ENCODE results near the gene TDO2. TPM values are rescaled to one million over a fixed set of nuclear protein-coding genes. Genes with fewer than 3 reads are reported as not detected.

TDO2 gene
- total RNA-seq, 4 donors from 2014 or later: 3.7 TPM; not detected in 3

GRCh38 chr4:155906554-155907247 lies 3.2 kb downstream of the TDO2 start:
- no peak for TF ChIP-seq POLR2A (IDR thresholded peaks at IDR 0.05)
- no peak for TF ChIP-seq CTCF (IDR thresholded peaks at IDR 0.05)
- intact Hi-C loops (cut with DNase I; ENCODE audit: low total_unique reads): no loop called here
- peak in 1 of 2 donors; percentile 14 for DNase-seq

DNA sequence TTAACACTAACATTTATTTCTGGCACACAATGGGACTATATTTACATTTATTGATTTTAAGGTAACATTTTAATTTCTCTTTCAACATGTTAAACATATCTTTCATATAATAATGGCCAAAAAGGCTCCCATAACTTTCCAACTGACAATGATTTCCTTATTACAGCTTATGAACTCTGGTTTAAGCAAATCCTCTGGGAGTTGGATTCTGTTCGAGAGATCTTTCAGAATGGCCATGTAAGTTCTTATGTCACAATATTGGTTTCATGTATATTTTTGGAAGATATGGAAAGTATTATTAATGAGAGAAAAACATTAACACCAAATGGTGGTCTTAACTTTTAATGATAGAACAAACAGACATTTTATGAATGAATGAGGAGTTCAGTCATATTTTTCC lies 4.1 kb downstream of the TDO2 start:
- intact Hi-C loops (cut with DNase I; ENCODE audit: low total_unique reads): no loop called here
- H3K27me3 ChIP-seq: no peaks in the 10 kb centered on the region
- no peaks in the 10 kb centered on the region for H3K36me3 ChIP-seq
- no peak overlapping the region for H3K27ac ChIP-seq
- no peaks in the 10 kb centered on the region for H3K9me3 ChIP-seq
- H3K4me1 ChIP-seq: no peaks in the 10 kb centered on the region
- DNase-seq: no peak
- TF ChIP-seq POLR2A (IDR thresholded peaks at IDR 0.05): no peak
- TF ChIP-seq CTCF (IDR thresholded peaks at IDR 0.05): no peak
- H3K4me3 ChIP-seq: no peak overlapping the region

More at GRCh38 chr4:155906554-155907247, 3.2 kb downstream of the TDO2 start:
- Histone ChIP-seq H3K36me3 (no peaks in the 10 kb centered on the region), H3K27me3 (no peaks in the 10 kb centered on the region), H3K9me3 (no peaks in the 10 kb centered on the region), H3K4me3 (no peak overlapping the region), H3K27ac (no peak overlapping the region), H3K4me1 (no peaks in the 10 kb centered on the region)

GRCh38 chr4:155908187-155909139 lies 5.0 kb downstream of the TDO2 start:
- H3K4me1 ChIP-seq: no peaks in the 10 kb centered on the region
- H3K27me3 ChIP-seq: no peaks in the 10 kb centered on the region
- TF ChIP-seq POLR2A (IDR thresholded peaks at IDR 0.05) (no peak), CTCF (IDR thresholded peaks at IDR 0.05) (no peak)
- H3K4me3 ChIP-seq: no peak overlapping the region
- H3K9me3 ChIP-seq: no peaks in the 10 kb centered on the region
- H3K27ac ChIP-seq: no peak overlapping the region
- DNase-seq: no peak
- intact Hi-C loops (cut with DNase I; ENCODE audit: low total_unique reads): no loop called here
- H3K36me3 ChIP-seq: no peaks in the 10 kb centered on the region

- Histone ChIP-seq H3K27ac (no peak overlapping the region), H3K27me3 (no peaks in the 10 kb centered on the region), H3K4me1 (no peaks in the 10 kb centered on the region), H3K4me3 (no peak overlapping the region), H3K9me3 (no peaks in the 10 kb centered on the region), H3K36me3 (no peaks in the 10 kb centered on the region)
- intact Hi-C loops (cut with DNase I; ENCODE audit: low total_unique reads): no loop called here
- no peak for TF ChIP-seq POLR2A (IDR thresholded peaks at IDR 0.05)
- TF ChIP-seq CTCF (IDR thresholded peaks at IDR 0.05): no peak
- no peak for DNase-seq
Measured at GRCh38 chr4:155909615-155910226, 6.2 kb downstream of the TDO2 start.
